AG04450 (cell line): ENCODE data around the gene DENND5B. TPM values are rescaled to one million over a fixed set of nuclear protein-coding genes. Genes with fewer than 3 reads are reported as not detected.
"Not testable (repeated sequence)": the region's sequence is repeated elsewhere in the genome, so short reads cannot be mapped to it uniquely, and the experiment has no call there.

Experiments used
- CTCF ChIA-PET: fragments of 300-600, 350-600 bp; formaldehyde crosslinking; extraction: SDS; loops from one replicate; lab custom pipeline; 2022; ENCODE audit warnings: antibody characterized with exemption, inconsistent platforms; lab: Charles Lee
- POLR2A ChIA-PET: fragments of 350-600 bp; formaldehyde crosslinking; extraction: SDS; loops from one replicate; lab custom pipeline; 2021; ENCODE audit warnings: antibody characterized with exemption, inconsistent platforms; lab: Yijun Ruan, JAX
- DNase-seq: peaks from one replicate; pipeline ENCODE4 v3.0.0-alpha.2; 2011; ENCODE audit warnings: low read depth, low spot score
- H3K27ac ChIP-seq: one replicate; pipeline ENCODE4 v1.5.1; 2012; ENCODE audit warnings: low read depth, low read length, control low read depth
- H3K27me3 ChIP-seq: one replicate; pipeline ENCODE4 v1.6.0; 2012; ENCODE audit warnings: low read length; ENCODE audit not compliant: control insufficient read depth, insufficient read depth
- H3K4me3 ChIP-seq: 2 replicates; pipeline ENCODE4 v1.5.1; 2011; ENCODE audit warnings: mild to moderate bottlenecking, low read depth, low read length, control low read depth
- H3K9me3 ChIP-seq: 2 replicates; pipeline ENCODE4 v1.5.1; 2012; ENCODE audit warnings: low read length; ENCODE audit not compliant: control insufficient read depth, insufficient read depth
- polyA plus RNA-seq: library from polyadenylated mRNA; depleted of rRNA; stranded (reverse); fragments of >200 nt; gene quantifications from 2 replicates; pipeline ENCODE4 v1.2.3, GENCODE V29; 2011
- TF ChIP-seq, protein P1 (sequence below): IDR thresholded peaks from 2 replicates; pipeline ENCODE4 v1.5.1; 2011; ENCODE audit warnings: low read depth, low read length, control low read depth, inconsistent platforms

The DENND5B gene
- polyA plus RNA-seq, 1 experiment = 17.3 TPM

DNA sequence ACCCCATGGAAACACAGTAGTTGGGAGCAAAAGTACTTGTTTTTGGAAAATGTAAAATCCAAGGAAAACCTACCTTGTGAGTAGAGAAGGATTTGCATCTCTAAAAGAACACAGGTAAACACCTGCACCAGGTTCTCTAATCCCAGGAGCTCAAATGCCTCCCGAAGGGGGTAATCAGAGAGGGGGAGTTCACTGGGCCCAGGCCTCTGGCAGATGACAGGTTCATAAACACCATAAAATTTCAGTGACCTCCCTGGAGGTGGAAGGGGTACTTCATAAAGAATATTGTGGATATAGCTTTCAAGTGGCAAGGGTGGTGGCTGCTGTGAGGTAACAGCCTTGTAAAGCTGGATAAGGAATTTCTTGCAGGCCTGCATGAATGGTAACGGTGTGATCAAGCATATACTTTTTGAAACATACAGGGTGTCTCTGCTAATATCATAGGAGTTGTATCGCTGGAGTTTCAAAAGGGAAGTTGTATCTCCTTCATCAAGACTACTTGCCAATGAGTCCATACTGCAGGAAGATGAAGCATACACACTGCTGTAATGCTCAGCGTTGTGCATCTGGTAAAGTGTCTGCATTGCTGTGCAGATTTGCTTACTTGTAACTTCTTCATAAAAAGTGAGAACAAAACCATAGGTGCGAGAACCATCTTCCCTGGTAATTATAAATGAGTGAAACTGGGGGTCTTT is 111.3 kb downstream of the DENND5B start:
- POLR2A ChIA-PET = no interaction called here

DNA sequence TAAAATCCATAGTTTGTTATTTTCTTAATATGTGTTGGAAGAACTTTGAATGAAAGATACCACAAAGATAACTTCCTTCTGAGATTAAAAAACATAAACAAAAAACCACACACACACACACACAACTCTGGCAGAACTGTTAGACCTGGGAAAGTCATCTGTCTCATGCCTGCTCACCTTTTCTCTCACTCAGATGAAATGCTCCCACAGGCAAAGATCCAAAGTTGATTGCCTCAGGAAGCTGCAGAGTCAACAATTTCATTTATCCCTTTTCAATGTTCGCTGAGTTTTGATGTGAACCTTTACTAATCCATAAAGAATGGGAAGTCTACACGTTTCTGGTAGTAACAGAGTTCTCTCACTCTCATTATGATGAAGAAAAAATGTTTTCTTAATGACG is 112.0 kb downstream of the DENND5B start:
- CTCF ChIA-PET = no interaction called here
- POLR2A ChIA-PET = no interaction called here

More for the DNA sequence above, 111.3 kb downstream of the DENND5B start:
- no peaks in the 10 kb centered on the region for H3K27me3 ChIP-seq
- H3K27ac ChIP-seq = no peak overlapping the region
- no peak for DNase-seq
- no peak overlapping the region for H3K4me3 ChIP-seq
- H3K9me3 ChIP-seq = no peaks in the 10 kb centered on the region
- TF ChIP-seq, protein P1, sequence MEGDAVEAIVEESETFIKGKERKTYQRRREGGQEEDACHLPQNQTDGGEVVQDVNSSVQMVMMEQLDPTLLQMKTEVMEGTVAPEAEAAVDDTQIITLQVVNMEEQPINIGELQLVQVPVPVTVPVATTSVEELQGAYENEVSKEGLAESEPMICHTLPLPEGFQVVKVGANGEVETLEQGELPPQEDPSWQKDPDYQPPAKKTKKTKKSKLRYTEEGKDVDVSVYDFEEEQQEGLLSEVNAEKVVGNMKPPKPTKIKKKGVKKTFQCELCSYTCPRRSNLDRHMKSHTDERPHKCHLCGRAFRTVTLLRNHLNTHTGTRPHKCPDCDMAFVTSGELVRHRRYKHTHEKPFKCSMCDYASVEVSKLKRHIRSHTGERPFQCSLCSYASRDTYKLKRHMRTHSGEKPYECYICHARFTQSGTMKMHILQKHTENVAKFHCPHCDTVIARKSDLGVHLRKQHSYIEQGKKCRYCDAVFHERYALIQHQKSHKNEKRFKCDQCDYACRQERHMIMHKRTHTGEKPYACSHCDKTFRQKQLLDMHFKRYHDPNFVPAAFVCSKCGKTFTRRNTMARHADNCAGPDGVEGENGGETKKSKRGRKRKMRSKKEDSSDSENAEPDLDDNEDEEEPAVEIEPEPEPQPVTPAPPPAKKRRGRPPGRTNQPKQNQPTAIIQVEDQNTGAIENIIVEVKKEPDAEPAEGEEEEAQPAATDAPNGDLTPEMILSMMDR = no peak
- CTCF ChIA-PET = no interaction called here

DNA sequence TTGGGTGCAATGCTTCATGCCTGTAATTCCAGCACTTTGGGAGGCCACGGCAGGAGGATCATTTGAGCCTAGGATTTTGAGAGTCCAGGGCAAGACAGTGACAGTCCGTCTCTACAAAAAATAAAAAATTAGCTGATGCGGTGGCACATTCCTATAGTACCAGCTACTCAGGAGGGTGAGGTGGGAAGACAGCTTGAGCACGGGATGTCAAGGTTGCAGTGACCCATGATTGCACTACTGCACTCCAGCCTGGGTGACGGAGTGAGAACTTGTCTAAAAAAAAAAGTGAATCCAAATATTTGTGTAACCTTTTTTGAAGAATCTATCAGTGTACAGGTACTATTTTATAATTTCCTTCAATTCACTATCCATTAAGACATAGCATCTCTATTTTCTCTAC is 112.5 kb downstream of the DENND5B start:
- Histone ChIP-seq H3K4me3 (no peak overlapping the region), H3K27ac (no peak overlapping the region), H3K27me3 (no peaks in the 10 kb centered on the region), H3K9me3 (no peaks in the 10 kb centered on the region)
- CTCF ChIA-PET = interaction anchor here (1.4 kb wide), 1 partner anchor 57 kb away, joined by 3 read pairs; no protein-coding TSS in a partner anchor
- POLR2A ChIA-PET = no interaction called here
- DNase-seq = no peak
- TF ChIP-seq, protein P1 = no peak

More for the DNA sequence above, 112.0 kb downstream of the DENND5B start:
- TF ChIP-seq, protein P1 = no peak
- H3K27ac ChIP-seq = no peak overlapping the region
- no peaks in the 10 kb centered on the region for H3K9me3 ChIP-seq
- H3K4me3 ChIP-seq = no peak overlapping the region
- DNase-seq = no peak
- H3K27me3 ChIP-seq = no peaks in the 10 kb centered on the region

DNA sequence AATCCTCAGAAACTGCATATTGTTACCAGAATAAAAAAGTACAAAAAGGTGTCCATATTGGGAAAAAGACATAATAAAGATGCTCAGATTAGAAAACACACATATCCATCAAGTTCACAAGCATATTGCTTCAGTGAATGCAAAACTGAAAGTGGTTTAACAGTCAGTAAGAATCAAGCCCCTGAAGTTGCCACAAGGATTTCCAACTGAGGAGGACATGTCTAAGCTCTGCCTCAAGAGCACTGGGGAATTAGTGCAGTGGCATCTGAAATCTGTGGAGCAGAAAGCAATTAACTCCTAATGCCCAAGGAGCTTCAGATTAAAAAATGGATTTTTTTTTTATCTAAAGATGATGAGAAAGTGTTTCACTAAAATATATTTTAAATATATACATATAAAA is 113.2 kb downstream of the DENND5B start:
- Histone ChIP-seq H3K9me3 (no peaks in the 10 kb centered on the region), H3K27ac (no peak overlapping the region), H3K27me3 (no peaks in the 10 kb centered on the region), H3K4me3 (no peak overlapping the region)
- CTCF ChIA-PET = interaction anchor here (1.4 kb wide), 1 partner anchor 56 kb away, joined by 3 read pairs; no protein-coding TSS in a partner anchor
- no peak for DNase-seq
- TF ChIP-seq, protein P1 = no peak
- POLR2A ChIA-PET = no interaction called here

DNA sequence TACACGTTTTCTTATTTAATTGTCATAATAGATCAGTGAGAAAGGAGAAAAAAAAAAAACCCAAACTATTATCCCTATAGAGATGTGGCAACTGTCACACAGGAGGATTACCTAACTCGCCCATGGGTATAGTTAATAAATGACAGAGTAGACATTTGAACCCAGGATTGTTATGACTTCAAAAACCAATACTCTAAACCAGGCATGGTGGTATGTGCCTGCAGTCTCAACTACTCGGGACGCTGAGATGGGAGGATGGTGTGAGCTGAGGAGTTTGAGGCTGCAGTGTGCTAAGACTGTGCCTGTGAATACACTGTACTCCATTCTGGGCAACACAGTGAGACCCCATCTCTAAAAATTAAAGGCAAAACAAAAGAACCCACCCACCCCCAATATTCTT is 114.5 kb downstream of the DENND5B start:
- H3K9me3 ChIP-seq = no peaks in the 10 kb centered on the region
- H3K27me3 ChIP-seq = no peaks in the 10 kb centered on the region
- CTCF ChIA-PET = interaction anchor here (1.0 kb wide), 1 partner anchor 74 kb away, joined by 3 read pairs; no protein-coding TSS in a partner anchor
- POLR2A ChIA-PET = no interaction called here
- no peak overlapping the region for H3K4me3 ChIP-seq
- TF ChIP-seq, protein P1 = no peak
- H3K27ac ChIP-seq = no peak overlapping the region
- DNase-seq = no peak

DNA sequence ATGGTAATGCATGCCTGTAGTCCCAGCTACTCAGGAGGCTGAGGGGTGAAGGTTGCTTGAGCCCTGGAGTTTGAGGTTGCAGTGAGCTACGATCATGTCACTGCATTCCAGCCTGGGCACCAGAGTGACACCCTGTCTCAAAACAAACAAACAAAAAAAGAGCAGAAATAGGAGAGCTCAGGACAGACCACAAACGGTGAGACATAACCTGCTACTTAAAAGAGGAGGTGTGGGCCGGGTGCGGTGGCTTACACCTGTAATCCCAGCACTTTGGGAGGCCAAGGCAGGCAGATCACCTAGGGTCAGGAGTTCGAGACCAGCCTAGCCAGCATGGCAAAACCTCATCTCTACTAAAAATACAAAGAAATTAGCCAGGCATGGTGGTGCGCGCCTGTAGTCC is 115.3 kb downstream of the DENND5B start:
- H3K4me3 ChIP-seq, DNase-seq, POLR2A ChIA-PET, H3K27me3 ChIP-seq, H3K9me3 ChIP-seq, H3K27ac ChIP-seq: not testable (repeated sequence)
- CTCF ChIA-PET = interaction anchor here (1.0 kb wide), 1 partner anchor 73 kb away, joined by 3 read pairs; no protein-coding TSS in a partner anchor
